Activated CD4-positive, alpha-beta T cell treated with anti-CD3 and anti-CD28 coated beads for 24 hours (primary cell): ENCODE measurements around the gene ARSD.

ENCODE experiments used
- DNase-seq, 2 donors: peaks; one replicate each; pipeline ENCODE4 v3.0.0-alpha.2; 2020; ENCODE audit warnings: low read depth in 2 of 2

Gene ARSD

DNA sequence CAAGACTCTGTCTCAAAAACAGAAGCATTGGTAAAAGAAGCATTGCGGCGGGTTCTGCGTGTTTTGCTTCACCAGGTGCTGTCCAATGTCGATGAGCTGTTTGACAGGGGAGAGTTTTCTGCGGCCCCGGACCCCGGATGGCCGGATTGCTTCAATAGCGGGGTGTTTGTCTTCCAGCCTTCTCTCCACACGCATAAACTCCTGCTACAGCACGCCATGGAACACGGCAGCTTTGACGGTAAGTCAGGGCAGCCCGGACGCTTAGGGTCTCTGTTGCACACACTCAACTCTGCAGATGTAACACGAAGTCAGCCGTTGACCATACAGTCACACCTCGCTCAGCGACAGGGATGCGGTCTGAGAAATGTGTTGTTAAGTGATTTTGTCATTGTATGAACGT is 74.2 kb downstream of the ARSD start:
- no peak for DNase-seq
